PFSK-1 (cell line): ENCODE data around the gene TFEB.

Source experiments
- POLR2AphosphoS5 ChIP-seq: IDR thresholded peaks from 2 replicates; pipeline ENCODE4 v1.6.1; 2012; ENCODE audit warnings: low read depth, mild to moderate bottlenecking, control low read depth, low read length, moderate library complexity
- SIN3A ChIP-seq: IDR thresholded peaks from 2 replicates; pipeline ENCODE4 v1.6.1; 2012; ENCODE audit warnings: mild to moderate bottlenecking, low read length, moderate library complexity, borderline replicate concordance; ENCODE audit not compliant: insufficient read depth
- TAF1 ChIP-seq: IDR thresholded peaks from 2 replicates; pipeline ENCODE4 v1.6.1; 2012; ENCODE audit warnings: low read length, control low read depth, borderline replicate concordance; ENCODE audit not compliant: insufficient read depth
- TF ChIP-seq, protein P1 (sequence below), 2 experiments: IDR thresholded peaks; 2 replicates each; pipeline versions ENCODE4 v1.6.1 to v1.8.0; 2011 to 2012; ENCODE audit warnings: low read depth in 2 of 2, low read length in 2 of 2, control low read depth in 1 of 2, inconsistent platforms in 1 of 2, mild to moderate bottlenecking in 1 of 2, moderate library complexity in 1 of 2; ENCODE audit not compliant: insufficient read depth in 1 of 2

DNA sequence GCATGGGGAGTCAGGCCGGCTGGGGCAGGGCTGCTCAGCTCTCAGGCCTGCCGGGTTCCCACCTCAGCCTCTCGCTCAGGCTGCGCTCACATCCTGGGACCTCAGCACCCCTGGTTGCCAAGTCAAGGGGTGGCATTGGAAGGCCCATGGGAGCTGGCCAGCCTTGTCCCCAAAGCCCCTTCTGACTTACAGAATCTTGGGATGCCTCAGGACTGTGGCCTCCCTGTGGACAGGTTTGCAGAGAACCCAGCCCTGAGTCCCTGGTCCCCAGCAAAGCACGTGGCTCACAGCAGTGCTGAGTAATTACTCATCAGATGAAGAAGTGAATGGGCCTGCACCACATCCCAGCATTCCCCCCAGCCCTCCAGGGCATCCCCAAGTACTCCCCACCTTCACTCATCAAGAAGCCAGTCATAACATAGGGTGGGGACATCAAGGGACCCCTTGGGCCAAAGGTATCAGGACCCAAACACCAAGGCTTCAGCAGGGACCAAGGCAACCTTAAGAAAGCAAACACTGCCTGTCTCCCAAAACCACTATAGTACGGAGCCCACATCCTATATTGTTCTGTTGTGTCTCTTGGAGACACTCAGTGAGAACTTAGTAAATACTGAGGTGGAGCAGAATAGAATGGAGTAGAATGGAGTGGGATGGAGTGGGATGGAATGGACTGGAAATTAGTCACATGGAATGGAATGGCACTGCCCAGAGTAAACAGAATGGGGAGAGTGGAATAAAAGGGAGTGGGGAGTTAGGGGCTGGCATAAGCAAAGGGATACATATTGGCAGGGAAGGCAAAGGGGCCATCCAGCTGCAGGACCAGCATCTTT is 8.2 kb upstream of the TFEB start:
- TF ChIP-seq POLR2AphosphoS5: no peak
- no peak for TF ChIP-seq TAF1
- TF ChIP-seq, protein P1, sequence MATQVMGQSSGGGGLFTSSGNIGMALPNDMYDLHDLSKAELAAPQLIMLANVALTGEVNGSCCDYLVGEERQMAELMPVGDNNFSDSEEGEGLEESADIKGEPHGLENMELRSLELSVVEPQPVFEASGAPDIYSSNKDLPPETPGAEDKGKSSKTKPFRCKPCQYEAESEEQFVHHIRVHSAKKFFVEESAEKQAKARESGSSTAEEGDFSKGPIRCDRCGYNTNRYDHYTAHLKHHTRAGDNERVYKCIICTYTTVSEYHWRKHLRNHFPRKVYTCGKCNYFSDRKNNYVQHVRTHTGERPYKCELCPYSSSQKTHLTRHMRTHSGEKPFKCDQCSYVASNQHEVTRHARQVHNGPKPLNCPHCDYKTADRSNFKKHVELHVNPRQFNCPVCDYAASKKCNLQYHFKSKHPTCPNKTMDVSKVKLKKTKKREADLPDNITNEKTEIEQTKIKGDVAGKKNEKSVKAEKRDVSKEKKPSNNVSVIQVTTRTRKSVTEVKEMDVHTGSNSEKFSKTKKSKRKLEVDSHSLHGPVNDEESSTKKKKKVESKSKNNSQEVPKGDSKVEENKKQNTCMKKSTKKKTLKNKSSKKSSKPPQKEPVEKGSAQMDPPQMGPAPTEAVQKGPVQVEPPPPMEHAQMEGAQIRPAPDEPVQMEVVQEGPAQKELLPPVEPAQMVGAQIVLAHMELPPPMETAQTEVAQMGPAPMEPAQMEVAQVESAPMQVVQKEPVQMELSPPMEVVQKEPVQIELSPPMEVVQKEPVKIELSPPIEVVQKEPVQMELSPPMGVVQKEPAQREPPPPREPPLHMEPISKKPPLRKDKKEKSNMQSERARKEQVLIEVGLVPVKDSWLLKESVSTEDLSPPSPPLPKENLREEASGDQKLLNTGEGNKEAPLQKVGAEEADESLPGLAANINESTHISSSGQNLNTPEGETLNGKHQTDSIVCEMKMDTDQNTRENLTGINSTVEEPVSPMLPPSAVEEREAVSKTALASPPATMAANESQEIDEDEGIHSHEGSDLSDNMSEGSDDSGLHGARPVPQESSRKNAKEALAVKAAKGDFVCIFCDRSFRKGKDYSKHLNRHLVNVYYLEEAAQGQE (IDR thresholded peaks at IDR 0.05; ENCODE audit: insufficient read depth in 1 of 2, low read depth in 2 of 2, low read length in 2 of 2): no peak
- TF ChIP-seq SIN3A: no peak
